Suprapubic skin (tissue), 4 donors: Measurements from ENCODE around the gene IRF8. TPM values are rescaled to one million over a fixed set of nuclear protein-coding genes. Genes with fewer than 3 reads are reported as not detected.
"Not testable (repeated sequence)": the region's sequence is repeated elsewhere in the genome, so short reads cannot be mapped to it uniquely, and the experiment has no call there.

Source experiments
- DNase-seq, 2 donors: peaks; one replicate each; pipeline ENCODE4 v3.0.0-alpha.2; 2019; ENCODE audit warnings: low spot score in 2 of 2
- H3K27ac ChIP-seq: fragments of 200-600 bp; sonication (generic); one replicate; pipeline ENCODE4 v1.5.1; 2019
- H3K27me3 ChIP-seq: fragments of 200-600 bp; sonication (generic); one replicate; pipeline ENCODE4 v1.5.1; 2019
- H3K36me3 ChIP-seq: fragments of 200-600 bp; sonication (generic); one replicate; pipeline ENCODE4 v1.5.1; 2019
- H3K4me1 ChIP-seq: fragments of 200-600 bp; sonication (generic); one replicate; pipeline ENCODE4 v1.5.1; 2019
- H3K4me3 ChIP-seq: fragments of 200-600 bp; sonication (generic); one replicate; pipeline ENCODE4 v1.5.1; 2019; ENCODE audit warnings: mild to moderate bottlenecking
- H3K9me3 ChIP-seq: fragments of 200-600 bp; sonication (generic); one replicate; pipeline ENCODE4 v1.5.1; 2019
- CTCF ChIP-seq, 2 donors: fragments of 200-600 bp in 1 of 2; fragments of 450-650 bp in 1 of 2; sonication (generic) in 1 of 2; IDR thresholded peaks; one replicate each; pipeline ENCODE4 v1.5.1; 2016 to 2019; ENCODE audit warnings: antibody characterized with exemption in 2 of 2, mild to moderate bottlenecking in 1 of 2, moderate library complexity in 1 of 2
- EP300 ChIP-seq: sonication (generic); formaldehyde crosslinking; IDR thresholded peaks from one replicate; pipeline ENCODE4 v1.6.1; 2017; ENCODE audit warnings: antibody characterized with exemption
- POLR2A ChIP-seq, 2 donors: fragments of 450-650 bp; IDR thresholded peaks; one replicate each; pipeline ENCODE4 v1.6.1; 2017; ENCODE audit warnings: antibody characterized with exemption in 2 of 2, mild to moderate bottlenecking in 2 of 2, moderate library complexity in 2 of 2
- POLR2AphosphoS5 ChIP-seq, 3 donors: sonication (generic); formaldehyde crosslinking; IDR thresholded peaks; one replicate each; pipeline ENCODE4 v1.6.1; 2017; ENCODE audit warnings: antibody characterized with exemption in 3 of 3
- WGBS: methylation state at CpG from one replicate; pipeline ENCODE4 v1.1.5; 2018; 5-methylcytosine and 5-hydroxymethylcytosine counted together
- total RNA-seq, 4 donors: library from RNA; depleted of rRNA; stranded (reverse); fragments of >200 nt; gene quantifications; one replicate each; pipeline ENCODE4 v1.1.0, GENCODE V29; 2016

The IRF8 gene
- total RNA-seq, 4 donors from 2014 or later = 3.5 to 13.3 (median 5.7) TPM

DNA sequence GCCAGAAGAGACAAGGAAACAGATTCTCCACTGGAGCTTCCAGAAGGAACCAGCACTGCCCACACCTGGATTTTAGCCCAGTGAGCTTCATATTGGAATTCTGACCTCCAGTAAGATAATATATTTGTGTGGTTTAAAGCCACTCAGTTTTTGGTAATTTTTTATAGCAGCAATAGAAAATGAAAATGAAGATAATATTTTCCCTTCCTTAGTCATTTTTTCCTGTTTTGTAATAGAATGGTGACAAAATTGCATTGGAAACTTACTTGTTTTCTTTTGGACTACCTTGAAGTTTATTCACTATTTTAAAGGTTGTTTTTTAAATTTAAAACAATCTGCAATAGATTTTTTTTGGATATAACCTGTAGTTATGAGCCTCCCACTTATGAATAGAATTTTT is 29.8 kb upstream of the IRF8 start:
- Histone ChIP-seq H3K9me3 (no peaks in the 10 kb centered on the region), H3K4me1 (peaks cover 3% of the 10 kb centered on the region), H3K27me3 (peaks cover 40% of the 10 kb centered on the region), H3K36me3 (no peaks in the 10 kb centered on the region), H3K27ac (no peak overlapping the region), H3K4me3 (no peak overlapping the region)
- no peak for DNase-seq
- TF ChIP-seq POLR2AphosphoS5 (IDR thresholded peaks at IDR 0.05) = no peak
- TF ChIP-seq EP300 = no peak
- no peak for TF ChIP-seq CTCF (IDR thresholded peaks at IDR 0.05)
- no peak for TF ChIP-seq POLR2A (IDR thresholded peaks at IDR 0.05)

GRCh38 chr16:85869785-85870558 is 29.0 kb upstream of the IRF8 start:
- Histone ChIP-seq H3K4me3 (no peak overlapping the region), H3K9me3 (no peaks in the 10 kb centered on the region), H3K36me3 (no peaks in the 10 kb centered on the region), H3K4me1 (peaks cover 3% of the 10 kb centered on the region), H3K27ac (no peak overlapping the region), H3K27me3 (peaks cover 40% of the 10 kb centered on the region)
- TF ChIP-seq CTCF (IDR thresholded peaks at IDR 0.05) (no peak), POLR2AphosphoS5 (IDR thresholded peaks at IDR 0.05) (no peak), POLR2A (IDR thresholded peaks at IDR 0.05) (no peak), EP300 (no peak)
- no peak for DNase-seq
- 35% methylated on average over 12 of the region's 12 CpGs for WGBS

DNA sequence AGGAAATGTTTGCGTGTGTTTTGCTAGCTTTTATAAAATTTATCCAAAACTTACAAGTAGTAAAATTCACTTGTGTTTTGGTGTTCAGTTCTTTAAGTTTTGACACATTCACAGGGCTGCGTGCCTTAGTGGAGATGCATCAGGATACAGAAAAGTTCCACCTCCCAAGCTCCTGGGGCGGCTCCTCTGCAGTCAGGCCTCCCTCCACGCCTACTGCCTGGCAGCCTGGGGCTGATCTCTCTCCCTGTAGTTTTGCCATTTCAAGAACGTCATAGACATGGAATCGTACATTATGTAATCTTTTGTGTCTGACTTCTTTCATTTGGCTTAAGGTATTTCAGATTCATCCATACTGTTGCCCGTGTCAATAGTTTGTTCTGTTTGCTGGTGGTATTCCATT is 27.2 kb upstream of the IRF8 start:
- Histone ChIP-seq H3K4me1 (peaks cover 3% of the 10 kb centered on the region), H3K4me3 (no peak overlapping the region), H3K36me3 (no peaks in the 10 kb centered on the region), H3K27me3 (peaks cover 40% of the 10 kb centered on the region), H3K9me3 (no peaks in the 10 kb centered on the region), H3K27ac (no peak overlapping the region)
- DNase-seq = no peak
- TF ChIP-seq POLR2AphosphoS5 (IDR thresholded peaks at IDR 0.05) (no peak), EP300 (no peak), CTCF (IDR thresholded peaks at IDR 0.05) (no peak), POLR2A (IDR thresholded peaks at IDR 0.05) (no peak)
- 68% methylated on average over 7 of the region's 7 CpGs for whole genome bisulfite sequencing

DNA sequence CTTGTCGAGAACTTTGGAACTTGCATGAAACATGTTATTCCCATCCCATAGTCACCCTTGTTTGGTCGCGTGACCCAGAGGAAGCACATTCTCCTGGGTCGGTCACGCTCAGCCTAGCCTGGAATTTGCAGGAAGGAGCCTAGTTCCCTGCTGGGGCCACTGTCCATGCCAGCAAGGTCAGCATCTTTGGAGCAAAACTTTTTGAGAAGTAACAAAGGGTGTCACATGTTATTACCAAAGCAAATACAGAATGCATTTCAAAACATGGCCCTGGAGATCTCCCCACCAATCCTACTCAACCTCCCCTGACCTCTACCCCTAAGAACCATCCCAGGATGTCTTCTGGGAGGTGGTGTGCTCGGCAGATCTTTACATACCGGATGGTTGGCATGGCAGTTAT is 26.2 kb upstream of the IRF8 start:
- Histone ChIP-seq H3K27ac (no peak overlapping the region), H3K4me1 (peaks cover 3% of the 10 kb centered on the region), H3K4me3 (no peak overlapping the region), H3K36me3 (no peaks in the 10 kb centered on the region), H3K27me3 (peaks cover 37% of the 10 kb centered on the region), H3K9me3 (no peaks in the 10 kb centered on the region)
- no peak for TF ChIP-seq POLR2A (IDR thresholded peaks at IDR 0.05)
- no peak for TF ChIP-seq CTCF (IDR thresholded peaks at IDR 0.05)
- no peak for TF ChIP-seq EP300
- 88% methylated on average over 7 of the region's 7 CpGs for WGBS
- no peak for DNase-seq

- no peak for TF ChIP-seq POLR2AphosphoS5 (IDR thresholded peaks at IDR 0.05)
- no peak for TF ChIP-seq EP300
- Histone ChIP-seq H3K27ac (no peak overlapping the region), H3K9me3 (no peaks in the 10 kb centered on the region), H3K27me3 (peaks cover 36% of the 10 kb centered on the region), H3K4me1 (peaks cover 3% of the 10 kb centered on the region), H3K36me3 (no peaks in the 10 kb centered on the region), H3K4me3 (no peak overlapping the region)
- 83% methylated on average over 8 of the region's 8 CpGs for WGBS
- DNase-seq = no peak
Measured at GRCh38 chr16:85873153-85873552, 25.8 kb upstream of the IRF8 start.

- not testable (repeated sequence) for H3K4me1 ChIP-seq, H3K36me3 ChIP-seq, H3K27ac ChIP-seq, DNase-seq, H3K9me3 ChIP-seq, H3K4me3 ChIP-seq
- 74% methylated on average over 5 of the region's 5 CpGs for WGBS
- H3K27me3 ChIP-seq = peaks cover 31% of the 10 kb centered on the region
Measured at GRCh38 chr16:85874031-85874430, 24.9 kb upstream of the IRF8 start.
